Central memory CD4-positive, alpha-beta T cell (primary cell): ENCODE data around the gene CABP2.

Experiments used
- DNase-seq: peaks from one replicate; pipeline ENCODE4 v3.0.0; 2022

Gene CABP2

GRCh38 chr11:67507242-67507863 is 15.9 kb downstream of the CABP2 start:
- no peak for DNase-seq

GRCh38 chr11:67506426-67507051 is 16.7 kb downstream of the CABP2 start:
- no peak for DNase-seq

DNA sequence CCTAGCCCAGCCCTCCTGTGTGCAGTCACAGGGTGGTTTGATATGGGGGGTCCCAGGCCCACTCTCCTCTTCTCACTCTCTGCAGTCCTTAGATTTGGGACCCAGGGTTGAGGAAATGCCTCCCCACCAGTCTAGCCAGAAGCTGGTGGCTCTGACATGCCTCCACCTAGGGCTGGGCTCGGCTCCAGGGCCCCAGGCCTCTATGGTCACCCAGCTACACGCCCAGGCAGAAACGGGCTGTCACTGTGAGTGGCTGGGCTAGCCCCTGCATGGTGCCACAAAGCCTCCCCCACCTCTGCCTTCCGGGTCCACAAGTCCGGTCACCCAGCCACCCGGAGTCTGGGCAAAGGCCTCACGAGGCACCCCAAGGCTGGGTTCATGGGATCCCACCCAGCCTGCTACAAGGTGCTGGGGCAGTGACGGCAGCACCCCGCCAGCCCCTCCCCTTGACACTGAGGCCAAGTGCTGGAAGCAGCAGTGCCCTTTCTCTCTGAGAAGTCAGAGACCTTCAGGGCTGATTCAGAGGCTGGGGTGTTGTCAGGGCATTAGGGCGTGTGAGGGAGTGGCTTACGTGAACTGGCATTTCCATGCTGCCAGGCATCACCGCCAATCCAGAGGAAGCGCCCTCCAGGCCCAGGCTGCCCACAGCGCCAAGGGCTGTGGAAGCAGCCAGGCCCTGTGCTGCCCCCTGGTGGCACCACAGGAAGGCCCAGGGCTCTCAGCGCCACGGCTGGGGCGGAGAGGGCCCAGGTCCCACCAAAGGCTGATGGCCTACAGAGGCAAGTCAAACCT is 17.4 kb downstream of the CABP2 start:
- peak; percentile 89 for DNase-seq

- DNase-seq, result peak; percentile 69
Observed at GRCh38 chr11:67504950-67505581, 18.2 kb downstream of the CABP2 start, which contains the start of gene PITPNM1. Gene PITPNM1, minus strand, starts transcription at chr11:67505363. Its CDS starts 1,183 bp downstream, at chr11:67504180.

DNA sequence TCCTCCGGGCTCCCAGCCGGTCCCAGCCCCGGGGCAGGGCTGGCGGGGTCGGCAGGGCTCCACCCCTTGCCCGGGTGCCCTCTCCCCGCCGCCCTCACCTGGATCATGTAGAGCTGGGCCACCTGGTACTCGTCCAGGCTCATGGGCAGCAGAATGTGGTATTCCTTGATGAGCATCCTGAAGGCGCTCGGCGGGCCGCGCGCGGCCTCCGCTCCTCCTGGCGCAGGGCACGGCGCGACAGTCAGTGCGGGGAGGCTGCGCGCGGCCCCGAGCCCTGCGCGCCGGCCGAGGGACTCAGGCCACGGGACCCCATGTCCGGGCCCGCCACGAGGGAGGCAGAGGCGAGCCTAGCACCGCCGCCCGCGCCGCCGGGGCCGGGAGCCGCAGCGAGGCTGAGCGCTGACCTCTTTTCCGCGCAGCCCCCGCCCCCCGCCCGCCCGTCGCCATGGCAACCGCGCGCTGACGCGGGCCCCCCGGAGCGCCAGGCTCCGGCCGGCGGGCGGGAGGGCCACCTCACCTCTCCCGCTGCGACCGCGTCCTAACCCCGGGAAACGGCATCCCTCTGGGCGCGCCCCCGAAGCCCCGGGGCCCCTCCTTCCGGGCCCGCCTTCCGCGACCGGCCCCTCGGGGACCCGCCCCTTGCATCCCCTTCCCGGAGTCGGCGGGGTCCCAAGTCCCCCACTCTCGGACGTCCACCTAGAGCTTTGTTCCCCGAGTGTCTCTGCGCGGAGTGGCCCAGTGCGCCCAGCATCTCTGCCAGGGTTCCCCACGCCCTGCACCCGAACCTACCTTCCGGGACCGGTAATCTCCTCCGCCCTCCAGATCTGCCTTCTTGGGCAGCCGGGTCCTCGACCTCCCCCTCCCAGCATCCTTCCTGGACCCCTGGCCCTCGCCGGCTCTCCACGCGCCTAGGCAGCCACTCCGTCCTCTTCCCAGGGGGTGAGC is 19.0 kb downstream of the CABP2 start:
- DNase-seq, result peak; percentile 38

GRCh38 chr11:67503119-67504004 is 19.9 kb downstream of the CABP2 start:
- no peak for DNase-seq

GRCh38 chr11:67502328-67502979 is 20.8 kb downstream of the CABP2 start:
- no peak for DNase-seq

GRCh38 chr11:67501854-67502253 is 21.4 kb downstream of the CABP2 start:
- no peak for DNase-seq

- DNase-seq, result no peak
Observed at GRCh38 chr11:67500831-67501715, 22.2 kb downstream of the CABP2 start.

DNA sequence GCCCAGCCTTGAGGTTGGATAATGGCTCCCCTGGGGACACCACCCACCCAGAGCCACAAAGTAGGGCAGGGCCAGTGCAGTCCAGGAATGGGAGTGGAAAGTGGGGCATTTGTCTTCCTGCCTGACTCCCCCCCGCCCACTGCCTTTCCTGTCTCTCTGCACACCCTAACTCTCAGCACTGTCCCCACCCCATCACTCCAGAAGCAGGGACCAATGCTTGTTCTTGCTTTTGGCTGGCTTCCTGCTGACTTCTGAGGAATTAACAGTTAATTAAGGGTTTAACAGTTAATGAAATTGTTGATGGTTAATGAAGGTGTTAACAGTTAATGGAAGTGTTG is 22.8 kb downstream of the CABP2 start:
- DNase-seq, result no peak

- DNase-seq, result no peak
Observed at GRCh38 chr11:67499808-67500483, 23.3 kb downstream of the CABP2 start.

DNA sequence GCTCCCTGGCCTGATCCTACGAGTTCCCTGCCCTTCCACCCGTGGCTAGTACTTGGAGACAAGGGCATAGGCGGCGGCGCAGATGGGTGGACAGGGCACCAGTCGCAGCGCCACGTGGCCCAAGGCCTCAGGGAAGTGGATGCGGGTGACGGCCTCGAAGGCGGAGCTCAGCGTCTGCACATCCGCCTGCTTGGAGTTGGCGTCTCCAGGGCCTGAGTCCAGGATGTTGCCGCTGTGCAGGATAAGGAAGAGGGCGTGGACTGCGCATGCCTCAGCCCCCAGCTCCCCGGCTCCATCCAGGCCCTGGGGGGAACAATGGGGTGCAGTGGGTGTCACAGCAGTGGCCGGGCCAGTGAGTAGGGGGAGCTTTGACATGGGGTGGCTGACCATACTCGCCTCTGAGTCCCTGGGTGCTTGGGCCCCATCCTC is 24.7 kb downstream of the CABP2 start:
- DNase-seq, result no peak

GRCh38 chr11:67497656-67498291 is 25.5 kb downstream of the CABP2 start:
- no peak for DNase-seq

GRCh38 chr11:67496113-67496512 is 27.1 kb downstream of the CABP2 start:
- no peak for DNase-seq

DNA sequence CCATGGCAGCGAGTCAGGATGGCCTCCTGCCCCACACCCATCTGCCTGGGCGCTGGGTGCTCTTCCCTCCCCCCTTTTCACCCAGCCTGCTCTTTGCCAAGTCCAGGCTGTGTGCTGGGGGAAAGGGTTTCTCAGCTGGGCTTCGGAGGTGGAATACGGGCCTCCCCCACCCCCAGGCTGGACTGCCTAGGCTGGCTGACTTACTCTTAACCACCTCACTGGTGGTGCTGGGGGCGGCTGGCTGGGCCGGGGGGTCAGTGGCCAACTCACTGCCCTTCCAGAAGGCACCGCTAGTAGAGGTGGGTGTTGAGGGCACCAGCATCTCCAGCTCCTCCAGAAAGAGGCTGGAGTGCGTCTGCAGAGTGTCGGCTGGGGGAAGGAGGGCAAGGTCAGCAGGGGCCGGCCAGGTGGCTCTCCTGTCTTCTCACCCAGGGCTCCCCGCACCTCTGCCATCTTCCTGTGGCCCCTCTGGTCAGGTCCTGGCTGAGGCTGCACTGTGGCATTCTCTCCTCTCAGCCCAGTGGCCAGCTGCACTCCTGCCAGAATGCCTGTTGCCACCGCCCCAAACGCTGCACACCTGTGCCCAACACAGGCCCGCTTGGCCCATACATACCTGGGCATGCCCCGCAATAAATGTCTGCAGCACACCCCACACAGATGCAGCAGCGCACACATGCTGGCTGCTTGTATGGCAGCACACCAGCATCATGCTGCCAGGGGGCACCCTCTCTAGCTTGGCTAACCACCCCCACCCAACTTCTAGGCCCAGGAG is 27.8 kb downstream of the CABP2 start:
- DNase-seq, result no peak

GRCh38 chr11:67494371-67495233 is 28.6 kb downstream of the CABP2 start:
- DNase-seq, result no peak
